NCI-H1105 treated with DMSO at 0.1 percent for 48 hours (cell line): ENCODE results near the gene SAMD3.
"Not testable (repeated sequence)": the region's sequence is repeated elsewhere in the genome, so short reads cannot be mapped to it uniquely, and the experiment has no call there.

ENCODE experiments used
- DNase-seq: peaks from one replicate; lab custom pipeline; 2025; lab: John Stamatoyannopoulos, UW

The SAMD3 gene, protein sequence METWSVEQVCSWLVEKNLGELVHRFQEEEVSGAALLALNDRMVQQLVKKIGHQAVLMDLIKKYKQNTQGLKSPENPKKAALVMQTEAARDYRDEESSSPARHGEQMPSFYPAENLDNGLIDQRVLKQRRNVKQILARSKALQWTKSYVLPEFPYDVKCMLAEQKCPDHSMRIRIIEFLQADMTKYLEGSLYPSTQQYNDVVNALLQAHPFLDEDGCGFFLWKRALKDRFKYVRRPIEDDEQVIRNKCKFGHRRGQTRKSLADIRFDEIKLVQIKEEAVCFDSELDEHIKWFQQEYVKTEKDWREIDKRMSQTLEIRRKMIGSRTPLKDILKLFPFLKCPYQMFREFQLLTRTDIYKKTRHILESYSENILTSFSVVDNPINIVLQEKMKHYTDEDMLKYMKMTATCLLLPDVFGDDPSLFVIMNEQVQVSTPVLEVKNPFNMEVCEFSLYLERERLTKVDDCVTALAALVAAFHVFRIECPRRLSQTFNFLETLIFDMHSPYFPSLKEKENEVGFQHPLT

DNA sequence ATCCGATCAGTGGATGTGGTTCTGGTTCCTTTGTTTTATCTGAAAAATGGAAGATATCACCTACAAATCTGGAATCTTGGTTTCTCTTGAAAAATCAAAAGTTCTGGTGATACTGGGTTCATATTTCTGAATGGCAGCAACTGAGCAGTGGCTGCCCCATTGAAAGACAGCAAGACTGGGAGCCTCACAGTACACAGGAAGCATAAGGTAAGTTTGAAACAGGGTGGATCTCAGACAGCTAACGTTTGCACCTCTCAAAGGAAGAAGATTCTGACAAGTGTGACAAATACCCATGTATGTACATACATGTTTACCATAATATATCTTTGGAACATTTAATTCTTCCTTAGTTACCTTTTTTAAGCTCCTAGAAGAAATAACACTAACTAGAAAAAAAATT is at the start of gene SAMD3:
SAMD3 (minus strand) TSS at position 177 of the 400 bp plus-strand sequence. CDS start 7,678 bp downstream, outside the sequence.
- DNase-seq, result no peak

DNA sequence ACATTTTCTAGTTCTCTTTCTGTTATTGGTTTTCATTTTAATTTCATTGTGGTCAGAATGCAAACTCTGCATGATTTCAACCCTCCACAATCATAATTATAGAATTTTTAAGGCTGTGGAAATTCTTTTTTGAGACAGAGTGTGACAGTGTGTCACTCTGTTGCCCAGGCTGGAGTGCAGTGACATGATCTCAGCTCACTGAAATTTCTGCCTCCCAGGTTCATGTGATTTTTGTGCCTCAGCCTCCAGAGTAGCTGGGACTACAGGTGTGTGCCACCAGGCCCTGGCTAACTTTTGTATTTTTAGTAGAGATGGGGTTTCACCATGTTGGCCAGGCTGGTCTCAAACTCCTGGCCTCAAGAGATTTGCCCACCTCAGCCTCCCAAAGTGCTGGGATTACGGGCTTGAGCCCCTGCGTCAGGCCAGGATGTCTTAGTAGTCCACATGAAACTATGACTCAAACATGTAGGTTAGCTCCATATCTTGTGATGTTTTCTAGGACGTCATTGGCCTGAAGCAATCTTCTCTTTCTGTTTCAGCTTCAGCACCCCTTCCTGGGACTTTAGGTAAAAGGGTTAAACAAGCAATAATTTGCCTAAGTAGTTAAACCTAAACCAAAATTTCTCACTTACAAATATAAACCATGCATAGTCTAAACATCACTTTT is 47.4 kb upstream of the SAMD3 start:
- no peak for DNase-seq

DNA sequence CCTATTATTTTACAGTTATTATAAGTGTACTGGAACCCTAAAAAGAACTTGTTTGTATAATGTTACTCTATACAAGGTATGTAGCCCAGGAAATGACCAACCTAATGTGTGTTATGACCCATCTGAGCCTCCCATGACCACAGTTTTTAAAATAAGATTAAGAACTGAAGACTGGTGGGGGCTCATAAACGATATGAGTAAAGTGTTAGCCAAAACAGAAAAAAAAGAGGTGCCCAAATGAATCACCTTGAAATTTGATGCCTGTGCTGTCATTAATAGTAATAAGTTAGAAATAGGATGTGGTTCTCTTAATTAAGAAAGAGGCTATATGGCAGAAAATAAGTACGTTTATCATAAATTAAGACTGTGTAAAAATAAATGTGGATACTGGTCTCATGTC is 42.8 kb upstream of the SAMD3 start:
- DNase-seq, result not testable (repeated sequence)

DNA sequence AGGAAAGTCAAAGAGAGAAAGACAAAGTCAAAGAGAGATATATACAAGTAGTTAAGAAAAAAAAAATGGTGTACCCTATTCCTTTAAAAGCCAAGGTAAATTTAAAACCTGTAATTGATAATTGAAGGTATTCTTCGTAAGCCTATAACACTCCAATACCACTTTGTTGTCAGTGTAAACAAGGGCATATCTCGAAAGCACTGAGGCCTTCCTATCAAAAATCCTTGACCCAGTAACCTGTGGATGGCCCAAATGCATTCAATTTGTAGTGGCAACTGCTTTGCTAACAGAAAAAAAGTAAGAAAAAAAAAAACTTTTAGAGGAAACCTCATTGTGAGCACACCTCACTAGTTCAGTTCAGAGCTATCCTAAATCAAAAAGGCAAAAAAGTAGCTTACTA is 39.3 kb upstream of the SAMD3 start:
- DNase-seq, result no peak

DNA sequence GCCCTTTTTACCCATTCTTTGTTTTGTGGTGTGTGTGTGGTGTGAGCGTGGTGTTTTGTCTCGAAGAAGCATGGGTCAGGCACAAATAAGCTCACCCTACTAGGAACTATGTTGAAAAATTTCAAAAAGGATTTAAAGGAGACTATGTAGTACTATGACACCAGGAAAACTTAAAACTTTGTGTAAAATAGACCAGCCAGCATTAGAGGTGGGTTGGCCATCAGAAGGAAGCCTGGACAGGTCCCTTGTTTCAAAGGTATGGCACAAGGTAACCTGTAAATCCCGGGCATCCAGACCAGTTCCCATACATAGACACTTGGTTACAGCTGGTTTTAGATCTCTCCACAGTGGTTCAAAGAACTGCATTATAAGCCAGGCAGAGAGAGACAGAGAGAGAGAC is 38.8 kb upstream of the SAMD3 start:
- not testable (repeated sequence) for DNase-seq

DNA sequence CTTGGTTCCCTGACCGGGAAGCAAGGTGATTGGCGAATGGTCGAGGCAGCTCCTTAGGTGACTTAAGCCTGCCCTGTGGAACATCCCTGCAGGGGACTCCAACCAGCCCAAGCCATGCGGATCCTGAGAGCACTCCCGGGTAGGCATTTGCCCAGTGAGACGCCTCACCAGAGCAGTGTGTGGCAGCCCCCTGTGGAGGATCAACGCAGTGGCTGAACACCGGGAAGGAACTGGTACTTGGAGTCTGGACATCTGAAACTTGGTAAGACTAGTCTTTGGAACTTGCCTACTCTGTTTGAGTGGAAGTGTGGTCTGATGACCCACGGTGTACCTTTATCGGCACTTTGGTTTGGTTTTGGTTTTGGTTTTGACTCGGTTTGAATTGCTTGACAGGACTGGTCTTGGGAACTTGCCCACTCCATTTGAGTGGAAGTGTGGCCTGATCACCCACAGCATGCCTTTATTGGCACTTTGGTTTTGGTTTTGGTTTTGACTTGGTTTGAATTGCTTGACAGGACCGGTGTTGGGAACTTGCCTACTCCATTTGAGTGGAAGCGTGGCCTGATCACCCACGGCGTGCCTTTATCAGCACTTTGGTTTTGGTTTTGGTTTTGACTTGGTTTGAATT is 38.0 kb upstream of the SAMD3 start:
- DNase-seq, result not testable (repeated sequence)

DNA sequence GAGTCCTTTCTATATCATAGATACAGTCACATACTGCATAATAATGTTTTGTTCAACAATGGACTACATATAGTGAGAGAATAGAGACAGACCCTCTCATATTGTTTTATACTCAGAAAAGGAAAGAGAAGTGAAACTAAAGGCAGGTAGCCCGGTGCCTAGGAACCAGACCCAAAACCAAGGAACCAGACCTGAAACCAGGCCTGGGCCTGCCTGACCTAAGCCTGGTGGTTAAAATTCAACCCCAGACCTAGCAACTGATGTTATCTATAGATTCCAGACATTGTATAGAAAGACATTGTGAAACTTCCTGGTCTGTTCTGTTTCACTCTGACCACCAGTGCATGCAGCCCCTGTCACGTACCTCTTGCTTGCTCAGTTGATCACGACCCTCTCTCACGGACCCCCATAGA is 37.3 kb upstream of the SAMD3 start:
- DNase-seq, result not testable (repeated sequence)

DNA sequence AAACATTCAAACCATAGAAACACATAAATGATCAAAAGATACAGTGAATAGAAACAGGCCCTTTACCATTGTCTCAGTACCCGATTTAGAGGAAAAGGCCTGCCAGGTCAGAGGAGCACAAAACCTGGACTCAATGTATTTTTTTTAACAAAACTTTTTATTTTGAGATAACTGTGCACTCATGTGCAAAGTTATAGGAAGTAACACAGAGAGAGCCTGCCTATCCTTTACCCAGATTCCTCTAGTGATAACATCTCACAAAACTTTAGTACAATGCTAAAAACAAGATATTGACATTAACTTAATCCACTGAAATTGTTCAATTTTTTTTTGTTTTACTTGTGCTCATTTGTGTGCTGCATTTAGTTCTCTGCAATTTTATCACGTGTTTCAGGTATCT is 36.8 kb upstream of the SAMD3 start:
- DNase-seq, result no peak

DNA sequence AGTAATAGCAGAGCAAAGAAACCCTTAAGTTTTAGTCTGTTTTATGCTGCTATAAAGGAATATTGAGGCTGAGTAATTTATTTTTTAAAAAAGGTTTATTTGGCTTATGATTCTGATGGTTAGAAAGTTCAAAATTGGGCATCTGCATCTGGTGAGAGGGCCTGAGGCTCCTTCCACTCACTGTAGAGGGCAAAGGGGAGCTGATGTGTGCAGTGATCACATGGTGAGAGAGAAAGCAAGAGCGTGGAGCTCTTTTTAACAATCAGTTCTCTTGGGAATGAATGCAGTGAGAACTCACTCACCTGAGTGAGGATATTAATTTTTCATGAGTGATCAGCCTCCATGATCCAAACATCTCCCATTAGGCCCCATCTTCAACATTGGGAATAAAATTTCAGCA is 36.4 kb upstream of the SAMD3 start:
- DNase-seq, result no peak

DNA sequence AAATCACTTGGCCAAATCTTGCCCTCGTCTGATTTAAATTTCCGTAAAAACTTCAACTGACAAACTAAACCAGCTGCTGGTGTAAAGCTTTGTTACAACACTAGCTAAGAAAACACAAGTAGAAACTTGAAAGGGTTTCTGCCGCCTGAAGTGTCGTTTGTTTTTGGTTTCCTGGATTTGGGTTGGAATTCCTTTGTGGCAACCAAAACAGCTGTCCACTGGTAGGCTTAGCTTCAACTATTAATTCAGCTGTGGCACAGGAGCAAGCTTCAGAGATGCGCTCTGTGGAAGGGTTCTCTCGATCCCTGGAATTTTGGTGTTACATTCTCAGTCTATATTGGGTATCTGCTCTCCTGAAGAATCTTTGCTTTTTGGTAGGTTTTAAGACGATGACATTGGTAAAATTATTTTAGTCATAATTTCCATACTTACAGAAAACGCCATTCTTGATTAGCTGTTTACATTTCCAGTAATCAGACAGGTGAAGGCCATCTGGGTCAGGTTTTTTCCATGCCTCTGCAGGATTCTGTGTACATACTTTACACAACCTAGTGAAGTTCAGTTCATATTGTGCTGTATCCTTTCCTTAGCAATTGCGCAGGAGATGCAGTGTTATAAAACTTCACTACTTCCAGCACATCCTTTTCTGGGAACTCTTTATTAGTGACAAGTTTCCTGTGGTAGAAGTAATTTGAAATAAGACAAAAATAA is 29.9 kb upstream of the SAMD3 start:
- no peak for DNase-seq

DNA sequence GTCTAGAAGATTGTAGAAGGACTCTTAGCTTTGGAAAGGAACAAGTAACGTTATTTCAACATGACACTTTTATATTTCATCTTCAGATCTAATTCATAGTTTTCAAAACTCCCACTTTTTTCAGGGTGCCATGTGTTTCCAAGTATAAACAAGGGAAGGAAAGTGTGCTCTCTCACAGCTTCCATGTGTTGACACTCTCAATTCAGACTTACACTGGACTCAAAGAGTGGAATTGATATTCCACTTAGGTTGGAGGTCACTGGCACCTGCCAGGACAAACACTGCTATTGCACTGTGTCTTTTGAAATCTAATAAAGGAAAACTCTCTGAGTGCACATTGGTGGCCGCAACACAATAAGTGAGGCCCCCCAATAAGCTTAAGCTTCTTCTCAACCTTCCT is 22.5 kb upstream of the SAMD3 start:
- no peak for DNase-seq

DNA sequence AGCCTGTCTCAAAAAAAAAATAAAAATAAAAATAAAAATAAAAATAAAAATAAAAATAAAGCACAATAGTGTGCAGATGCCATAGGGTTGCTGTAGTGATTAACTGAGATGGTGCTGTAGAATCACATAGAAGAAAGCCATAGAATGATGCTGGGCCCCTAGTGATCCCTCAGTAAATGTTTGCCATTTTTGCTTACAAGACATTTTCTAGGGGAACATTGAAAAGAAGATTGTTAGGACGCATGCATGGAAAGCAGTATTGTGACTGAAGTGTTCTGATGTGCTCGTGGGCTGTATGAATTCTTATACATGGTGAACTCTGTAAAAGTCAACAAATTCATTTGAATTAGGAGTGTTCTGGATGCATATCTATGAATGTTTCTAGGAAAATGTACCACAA is 22.0 kb upstream of the SAMD3 start:
- no peak for DNase-seq

DNA sequence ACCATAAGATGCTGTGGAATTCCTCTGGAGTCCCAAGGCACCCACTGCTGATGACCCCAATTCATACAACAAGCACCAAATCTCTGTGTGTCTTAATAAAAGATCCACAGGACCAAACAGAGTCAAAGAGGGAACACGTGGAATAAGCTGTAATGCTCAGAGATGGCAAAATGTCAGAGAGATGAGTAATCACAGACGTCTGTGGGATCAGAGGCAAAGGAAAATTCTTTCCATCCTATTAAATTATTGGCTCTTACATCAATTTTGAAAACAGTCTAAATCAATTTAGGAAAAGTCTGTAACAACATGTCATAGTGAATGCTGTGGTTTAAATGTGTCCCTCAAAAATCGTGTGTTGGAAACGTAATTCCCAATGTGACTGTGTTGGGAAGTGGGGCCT is 17.5 kb upstream of the SAMD3 start:
- no peak for DNase-seq

DNA sequence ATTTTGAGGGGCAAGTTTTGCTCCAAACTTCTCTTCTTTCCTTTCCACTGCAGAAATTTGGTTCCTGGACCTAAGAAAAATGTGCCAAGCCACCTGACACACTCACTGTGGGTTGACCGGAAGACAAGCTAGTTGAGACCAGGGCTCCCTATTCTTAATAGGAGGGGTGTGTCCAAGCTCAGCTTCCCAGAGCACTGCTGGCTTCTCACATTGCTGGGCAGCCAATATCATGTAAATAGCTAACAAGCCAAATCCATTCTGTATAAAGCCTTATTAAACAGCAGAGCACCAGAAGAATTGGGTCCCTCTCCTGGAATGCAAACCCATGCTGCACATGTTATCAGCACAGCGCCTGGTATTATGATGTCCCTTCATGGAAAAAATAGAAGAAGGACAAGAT is 17.0 kb upstream of the SAMD3 start:
- no peak for DNase-seq

DNA sequence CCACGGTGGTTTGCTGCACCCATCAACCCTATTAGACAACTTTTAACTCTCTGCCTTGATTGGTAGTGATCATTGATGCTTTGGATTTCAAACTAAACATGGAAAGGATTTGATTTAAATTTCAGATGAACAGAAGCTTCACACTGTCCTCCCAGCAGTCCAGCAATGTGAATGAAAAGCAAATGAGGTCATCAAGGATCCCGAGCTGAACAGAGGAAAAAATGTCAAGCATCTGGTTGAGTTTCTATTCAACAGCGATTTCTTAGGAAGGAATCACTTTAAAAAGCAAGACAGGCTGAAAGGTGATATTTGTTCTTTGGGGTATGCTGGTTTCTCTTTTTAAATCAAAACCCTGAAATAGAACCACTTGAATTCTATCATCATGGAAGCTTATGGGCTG is 10.6 kb upstream of the SAMD3 start:
- DNase-seq, result no peak

DNA sequence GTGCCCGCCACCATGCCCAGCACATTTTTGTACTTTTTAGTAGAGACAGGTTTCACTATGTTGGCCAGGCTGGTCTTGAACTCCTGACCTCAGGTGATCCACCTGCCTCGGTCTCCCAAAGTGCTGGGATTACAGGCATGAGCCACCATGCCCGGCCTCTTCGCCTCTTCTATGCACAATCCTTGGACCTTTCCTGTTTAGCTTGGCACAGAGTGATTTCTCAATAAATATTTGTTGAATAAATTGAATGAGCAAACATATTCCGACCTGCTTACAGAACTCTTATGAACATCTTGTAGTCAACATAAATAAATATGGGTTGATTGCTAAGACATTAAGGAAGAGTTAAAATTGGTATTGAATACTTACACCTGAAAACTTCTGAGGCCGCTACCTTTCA is 7.8 kb upstream of the SAMD3 start:
- not testable (repeated sequence) for DNase-seq

DNA sequence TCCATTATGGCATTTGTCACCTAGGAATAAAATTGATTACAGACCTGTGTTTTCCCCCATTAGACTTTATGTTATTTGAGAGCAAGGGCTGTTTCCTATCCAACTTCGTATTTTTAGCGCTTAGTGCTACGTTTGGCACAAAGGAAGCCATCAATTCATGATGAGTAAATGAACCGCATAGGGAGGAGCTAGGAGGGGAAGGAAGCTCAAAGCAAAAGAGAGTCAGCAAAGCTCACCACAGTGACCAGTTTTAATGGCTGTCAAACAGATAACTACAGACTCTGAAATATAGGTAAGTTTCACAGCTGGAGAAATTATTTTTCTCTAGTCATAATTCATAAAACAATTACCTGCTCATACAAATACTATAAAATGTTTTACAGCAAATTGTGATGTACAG is 6.9 kb upstream of the SAMD3 start:
- DNase-seq, result no peak

DNA sequence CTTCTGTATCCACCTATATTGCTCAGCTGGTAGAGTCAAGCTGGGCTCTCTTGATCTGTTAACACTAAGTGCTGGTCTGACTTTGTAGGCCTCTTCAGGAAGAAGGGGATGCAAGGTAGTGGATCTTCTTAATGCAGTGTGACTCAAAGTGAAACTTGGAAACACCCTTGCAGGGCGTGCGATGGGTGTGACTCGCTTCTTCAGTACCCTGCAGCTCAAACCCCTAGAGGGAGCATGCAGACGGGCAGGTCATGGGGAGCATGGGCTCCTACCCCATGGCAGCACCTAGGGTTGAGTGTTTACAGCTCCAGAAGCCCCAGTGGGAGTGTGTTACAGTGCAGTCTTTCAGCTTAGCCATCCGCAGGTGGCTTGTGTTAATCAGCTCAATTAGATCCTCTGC is 757 bp upstream of the SAMD3 start:
- no peak for DNase-seq

DNA sequence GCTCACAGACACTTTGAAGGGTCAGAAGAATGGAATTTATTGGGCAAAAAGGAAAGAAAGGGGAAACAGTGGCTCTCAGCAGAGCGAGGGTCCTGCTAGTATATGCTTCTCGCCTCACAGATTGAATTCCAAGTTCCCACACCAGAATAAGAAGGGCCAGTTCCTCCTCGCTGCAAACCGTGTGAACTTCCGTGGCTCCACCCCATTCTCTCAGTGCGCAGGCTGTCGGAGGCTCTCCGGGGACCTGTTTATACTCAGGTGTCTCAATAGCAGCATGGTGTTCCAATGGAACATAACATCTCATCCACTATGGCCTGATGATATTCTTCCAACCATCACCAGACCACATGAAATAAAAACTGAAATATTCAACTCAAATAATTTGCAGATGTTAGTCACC is 4.6 kb downstream of the SAMD3 start:
- no peak for DNase-seq

DNA sequence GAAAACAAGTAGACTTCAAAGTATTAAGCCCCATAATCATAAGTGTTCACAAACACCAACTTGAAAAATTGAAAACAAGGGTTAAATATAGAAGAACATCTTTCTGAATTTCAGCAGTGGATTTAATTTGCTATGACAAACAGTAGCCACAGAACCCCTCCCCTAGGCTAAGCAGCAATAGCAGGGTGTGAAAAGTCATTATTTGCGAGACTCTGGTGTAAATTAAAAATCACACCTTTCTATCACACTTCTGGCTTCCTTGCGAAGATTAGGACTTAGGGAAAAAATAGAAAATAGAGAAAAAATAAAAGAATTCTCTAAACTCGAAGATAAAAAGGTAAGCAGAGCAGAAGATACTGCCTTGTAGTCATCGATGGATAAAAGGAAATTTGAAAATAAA is 6.1 kb downstream of the SAMD3 start:
- no peak for DNase-seq

DNA sequence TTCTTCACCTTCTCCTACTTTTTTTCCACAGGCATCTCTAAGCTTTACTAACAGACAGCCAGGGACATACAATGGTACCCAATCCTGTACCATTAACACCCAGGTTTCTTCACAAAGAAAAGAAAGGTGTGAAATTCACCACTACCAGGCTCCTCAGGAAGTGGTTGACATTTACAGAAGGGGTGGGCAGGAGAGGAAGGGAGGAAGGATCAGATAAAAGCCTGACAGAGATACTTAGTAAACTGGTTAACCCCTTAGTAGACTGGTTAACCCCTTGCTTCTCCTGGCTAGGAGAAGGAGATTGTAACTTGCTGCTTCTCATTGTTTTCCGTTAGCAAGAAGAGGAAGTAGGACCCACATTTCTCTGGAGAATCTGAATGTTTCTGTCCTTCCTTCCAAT is 7.2 kb downstream of the SAMD3 start:
- no peak for DNase-seq

DNA sequence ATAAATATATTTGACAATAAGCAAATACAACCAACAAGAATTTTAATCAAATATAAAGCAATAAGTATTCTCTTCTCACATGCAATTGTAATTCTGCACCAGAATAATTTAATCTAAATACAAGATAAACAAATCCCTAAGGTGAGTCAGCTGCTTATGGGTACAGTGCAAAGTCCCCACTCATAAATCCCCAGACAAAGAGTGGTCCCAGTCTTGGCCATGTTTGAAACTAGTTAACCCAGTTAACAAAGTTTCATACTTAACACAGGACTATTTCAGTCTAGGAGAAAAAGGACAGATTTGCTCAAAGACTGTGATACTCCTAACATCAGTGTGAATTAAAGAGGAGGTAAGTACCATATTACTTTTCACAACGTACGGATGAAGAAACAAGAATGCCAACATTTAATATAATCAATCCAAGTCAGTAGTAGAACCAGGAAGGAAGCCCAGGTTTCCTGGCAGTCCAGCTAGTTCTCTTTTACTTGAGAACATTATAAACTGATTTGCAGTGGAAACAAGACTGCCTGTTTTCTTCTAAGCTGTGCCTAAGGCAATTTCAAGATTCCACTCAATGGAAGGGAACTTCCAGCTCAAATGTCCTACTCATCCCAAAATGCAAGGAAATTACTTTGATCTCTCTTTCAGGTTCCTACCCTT is 10.4 kb downstream of the SAMD3 start:
- DNase-seq, result no peak
